Urinary bladder (tissue), 4 donors: Measurements from ENCODE around the gene ZNF518B. TPM values are rescaled to one million over a fixed set of nuclear protein-coding genes. Genes with fewer than 3 reads are reported as not detected.

Experiments
- DNase-seq: peaks from one replicate; pipeline ENCODE4 v3.0.0-alpha.2; 2015; ENCODE audit errors: extremely low spot score
- H3K27ac ChIP-seq: one replicate; pipeline ENCODE4 v1.5.1; 2013; ENCODE audit warnings: low read depth, mild to moderate bottlenecking, moderate library complexity
- H3K36me3 ChIP-seq: one replicate; pipeline ENCODE4 v1.6.1; 2013; ENCODE audit warnings: mild to moderate bottlenecking, moderate library complexity; ENCODE audit not compliant: insufficient read depth
- H3K4me1 ChIP-seq: one replicate; pipeline ENCODE4 v1.6.1; 2013; ENCODE audit warnings: mild to moderate bottlenecking, moderate library complexity; ENCODE audit not compliant: insufficient read depth
- H3K4me3 ChIP-seq: one replicate; pipeline ENCODE4 v1.5.1; 2013; ENCODE audit warnings: low read depth, low read length
- WGBS: extraction: QIAGEN DNeasy Blood & Tissue Kit; methylation state at CpG from one replicate; pipeline ENCODE4 v1.1.7; 2013; 5-methylcytosine and 5-hydroxymethylcytosine counted together
- polyA plus RNA-seq: library from polyadenylated mRNA; stranded (reverse); fragments of 200-250 nt; gene quantifications from one replicate; pipeline ENCODE4 v1.2.3, GENCODE V29; 2013
- total RNA-seq: library from RNA; depleted of rRNA; stranded (reverse); fragments of >200 nt; gene quantifications from one replicate; pipeline ENCODE4 v1.2.3, GENCODE V29; 2014
- donor health status: healthy with polysubstance abuse.
- donor health status: healthy.

The ZNF518B gene
- total and polyA plus RNA-seq, 2 donors: 14.4 to 50.4 TPM

DNA sequence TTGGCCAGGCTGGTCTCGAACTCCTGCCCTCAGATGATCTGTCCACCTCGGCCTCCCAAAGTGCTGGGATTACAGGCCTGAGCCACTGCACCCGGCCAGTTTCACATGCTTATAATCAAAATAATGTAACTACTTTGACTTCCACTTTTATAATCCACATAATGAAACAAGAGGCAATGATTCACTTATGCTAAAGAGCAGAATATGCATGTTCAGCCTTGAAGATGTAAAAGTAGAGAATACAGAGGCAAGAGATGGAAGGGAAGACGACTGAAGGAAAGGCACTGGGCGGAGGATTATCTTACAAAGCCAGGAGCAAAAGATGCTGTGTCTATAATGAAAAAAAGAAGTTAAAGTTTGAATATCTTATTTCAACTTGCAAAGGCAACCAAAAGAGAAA, 13.3 kb upstream of the ZNF518B start:
- WGBS: 83% methylated on average over 5 of the region's 5 CpGs
- DNase-seq: no peak
- Histone ChIP-seq H3K4me1 (no peaks in the 10 kb centered on the region), H3K4me3 (no peak overlapping the region), H3K36me3 (no peaks in the 10 kb centered on the region), H3K27ac (no peak overlapping the region)

DNA sequence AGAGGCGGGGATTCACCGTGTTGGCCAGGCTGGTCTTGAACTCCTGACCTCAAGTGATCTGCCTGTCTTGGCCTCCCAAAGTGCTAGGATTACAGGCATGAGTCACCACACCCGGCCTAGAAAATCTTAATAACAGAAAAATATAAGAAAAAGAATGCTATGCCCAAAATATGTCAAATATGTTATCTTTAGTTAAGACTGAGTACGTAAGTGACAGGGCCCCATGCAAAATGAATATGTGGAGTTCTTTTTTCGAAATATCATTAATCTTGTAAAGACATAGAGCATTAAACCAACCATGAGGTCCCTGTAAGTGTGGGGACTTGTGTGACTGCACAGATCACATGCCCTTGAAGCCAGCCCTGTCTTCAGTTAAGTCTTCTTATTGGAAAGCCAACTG, 8.9 kb upstream of the ZNF518B start:
- Histone ChIP-seq H3K27ac (no peak overlapping the region), H3K4me3 (no peak overlapping the region), H3K36me3 (no peaks in the 10 kb centered on the region), H3K4me1 (no peaks in the 10 kb centered on the region)
- DNase-seq: no peak
- WGBS: 88% methylated on average over 5 of the region's 5 CpGs

- Histone ChIP-seq H3K36me3 (no peaks in the 10 kb centered on the region), H3K27ac (no peak overlapping the region), H3K4me3 (no peak overlapping the region), H3K4me1 (no peaks in the 10 kb centered on the region)
- 88% methylated on average over 4 of the region's 4 CpGs for WGBS
- no peak for DNase-seq
Measured at GRCh38 chr4:10462876-10463275, 5.7 kb upstream of the ZNF518B start.

DNA sequence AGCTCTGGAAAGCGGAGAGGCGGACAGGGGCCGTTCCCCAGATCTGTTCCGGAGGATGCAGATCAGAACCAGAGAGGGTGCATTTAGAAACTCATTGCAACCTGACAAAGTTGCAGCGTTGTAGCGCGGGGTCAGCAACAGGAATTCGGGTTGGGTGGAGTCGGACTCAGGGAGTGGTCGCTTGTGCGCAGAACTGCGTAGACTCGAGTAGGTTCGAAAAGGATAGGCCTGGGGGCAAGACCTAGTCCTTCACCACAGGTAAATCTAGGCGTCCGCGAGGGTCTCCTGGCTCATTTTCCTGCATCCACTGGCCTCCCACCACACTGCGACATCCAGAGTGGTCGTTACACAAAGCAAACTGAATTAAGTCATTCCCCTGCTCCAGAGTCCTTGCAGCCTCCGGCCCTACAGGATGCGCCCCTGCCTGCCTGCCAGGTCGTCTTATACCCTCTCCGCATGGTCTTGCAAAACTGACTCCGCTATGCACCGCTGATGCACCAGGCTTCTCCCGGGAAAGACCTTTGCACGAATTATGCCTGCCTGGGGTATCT, 4.7 kb upstream of the ZNF518B start:
- Histone ChIP-seq H3K4me1 (no peaks in the 10 kb centered on the region), H3K4me3 (peak overlapping the region; percentile 8), H3K27ac (no peak overlapping the region), H3K36me3 (no peaks in the 10 kb centered on the region)
- WGBS: 41% methylated on average over 27 of the region's 27 CpGs
- no peak for DNase-seq

DNA sequence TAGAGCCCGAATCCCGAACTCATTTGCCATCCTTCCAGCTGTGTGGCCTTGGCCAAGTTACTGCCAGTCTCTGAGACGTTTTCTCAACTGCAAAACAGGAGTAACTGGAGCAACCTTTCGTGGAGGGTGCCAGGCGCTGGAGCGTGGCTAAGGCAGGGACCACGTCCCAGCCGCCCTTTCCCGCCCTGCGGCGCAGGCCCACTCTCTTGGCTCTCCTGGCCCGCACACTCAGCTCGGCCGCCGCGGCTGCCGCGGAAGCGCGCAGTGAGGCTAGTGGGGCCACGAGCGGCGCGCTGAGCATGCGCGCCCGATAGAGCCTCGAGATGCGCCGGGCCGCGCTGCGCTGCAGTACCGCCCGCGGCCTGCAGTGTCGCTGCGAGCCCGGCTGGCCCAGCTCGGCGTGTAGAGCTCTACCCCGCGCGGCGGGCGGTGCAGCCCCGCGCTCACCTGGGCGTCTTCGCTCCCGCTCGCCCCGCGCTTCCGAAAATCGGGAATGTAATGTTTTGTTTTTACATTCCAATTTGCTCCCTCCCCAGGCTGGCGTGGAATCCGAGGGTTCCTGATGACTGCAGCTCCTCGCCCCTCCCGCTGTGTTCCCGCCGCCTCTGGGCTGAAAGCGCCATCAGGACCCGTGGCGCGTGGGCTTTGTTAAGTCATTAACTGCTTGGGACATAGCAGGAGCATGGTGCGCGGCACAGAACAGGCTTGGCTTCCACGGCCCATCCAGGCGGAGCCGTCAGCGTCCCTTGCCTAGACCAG, 4.0 kb upstream of the ZNF518B start:
- Histone ChIP-seq H3K4me1 (no peaks in the 10 kb centered on the region), H3K4me3 (peak overlapping the region; percentile 8), H3K27ac (no peak overlapping the region), H3K36me3 (no peaks in the 10 kb centered on the region)
- 4% methylated on average over 72 of the region's 72 CpGs for WGBS
- no peak for DNase-seq

- no peak overlapping the region for H3K27ac ChIP-seq
- no peaks in the 10 kb centered on the region for H3K36me3 ChIP-seq
- 86% methylated on average over 11 of the region's 11 CpGs for WGBS
- no peak overlapping the region for H3K4me3 ChIP-seq
- DNase-seq: no peak
- no peaks in the 10 kb centered on the region for H3K4me1 ChIP-seq
Measured at GRCh38 chr4:10460313-10461047, 3.3 kb upstream of the ZNF518B start.

- DNase-seq: no peak
- Histone ChIP-seq H3K4me1 (no peaks in the 10 kb centered on the region), H3K36me3 (no peaks in the 10 kb centered on the region), H3K4me3 (no peak overlapping the region), H3K27ac (no peak overlapping the region)
- WGBS: 91% methylated on average over 8 of the region's 8 CpGs
Measured at GRCh38 chr4:10459305-10459704, 2.1 kb upstream of the ZNF518B start.

GRCh38 chr4:10458177-10458576, 951 bp upstream of the ZNF518B start:
- Histone ChIP-seq H3K27ac (no peak overlapping the region), H3K4me1 (no peaks in the 10 kb centered on the region), H3K36me3 (peaks cover 2% of the 10 kb centered on the region), H3K4me3 (no peak overlapping the region)
- WGBS: 72% methylated on average over 13 of the region's 13 CpGs
- no peak for DNase-seq

DNA sequence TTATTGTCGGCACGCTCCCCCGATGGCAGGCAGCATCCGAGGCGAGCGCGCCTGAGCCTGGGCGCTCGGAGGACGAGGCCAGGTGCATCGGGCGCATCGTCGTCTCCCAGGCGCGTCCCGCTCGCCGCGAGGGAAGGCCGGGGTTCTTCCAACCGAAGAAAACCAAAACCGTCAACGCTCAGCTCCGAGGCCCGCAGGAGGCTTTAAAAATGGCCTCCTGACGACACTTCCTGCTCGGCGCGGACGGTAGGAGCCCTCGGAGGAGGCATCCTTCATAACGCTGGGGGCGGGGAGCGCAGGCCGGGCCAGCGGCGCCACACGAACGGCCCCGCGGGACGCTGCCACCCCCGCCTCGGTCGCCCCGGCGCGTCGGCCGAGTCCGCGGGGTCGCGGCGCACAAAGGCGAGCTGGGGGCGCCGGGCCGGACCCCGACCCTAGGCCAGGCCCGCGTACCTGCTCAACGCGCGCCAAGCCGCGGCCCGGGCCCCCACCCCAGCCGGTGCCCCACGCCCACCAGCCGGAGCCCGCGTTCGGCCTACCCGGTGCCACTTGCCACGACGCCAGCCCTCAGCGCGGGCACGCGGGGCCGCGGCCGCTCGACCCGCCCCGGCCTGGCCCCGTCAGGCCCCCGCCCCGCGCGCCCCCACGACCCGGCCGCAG, 501 bp downstream of the ZNF518B start:
- 3% methylated on average over 96 of the region's 96 CpGs for WGBS
- Histone ChIP-seq H3K4me1 (no peaks in the 10 kb centered on the region), H3K4me3 (peak overlapping the region; percentile 88), H3K27ac (peak overlapping the region; percentile 40), H3K36me3 (peaks cover 2% of the 10 kb centered on the region)
- DNase-seq: no peak

DNA sequence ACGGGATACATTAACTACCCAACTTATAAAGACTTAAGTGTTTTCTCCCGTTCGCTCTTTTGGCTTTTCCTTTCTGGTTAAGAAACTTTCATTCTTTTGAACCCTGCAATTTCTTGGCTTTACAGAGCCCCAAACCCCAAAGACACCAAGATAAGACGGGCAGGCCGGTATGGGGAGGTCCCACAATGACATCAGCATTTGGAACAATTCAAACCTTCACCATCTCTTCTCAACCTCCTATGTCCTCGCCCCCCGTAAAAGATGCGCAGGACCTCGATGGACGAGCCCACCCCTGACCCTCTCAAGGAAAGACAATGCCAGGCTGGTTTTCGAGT, 999 bp downstream of the ZNF518B start:
- H3K27ac ChIP-seq: no peak overlapping the region
- 42% methylated on average over 11 of the region's 11 CpGs for WGBS
- DNase-seq: no peak
- H3K4me1 ChIP-seq: no peaks in the 10 kb centered on the region
- peak overlapping the region; percentile 88 for H3K4me3 ChIP-seq
- peaks cover 2% of the 10 kb centered on the region for H3K36me3 ChIP-seq

DNA sequence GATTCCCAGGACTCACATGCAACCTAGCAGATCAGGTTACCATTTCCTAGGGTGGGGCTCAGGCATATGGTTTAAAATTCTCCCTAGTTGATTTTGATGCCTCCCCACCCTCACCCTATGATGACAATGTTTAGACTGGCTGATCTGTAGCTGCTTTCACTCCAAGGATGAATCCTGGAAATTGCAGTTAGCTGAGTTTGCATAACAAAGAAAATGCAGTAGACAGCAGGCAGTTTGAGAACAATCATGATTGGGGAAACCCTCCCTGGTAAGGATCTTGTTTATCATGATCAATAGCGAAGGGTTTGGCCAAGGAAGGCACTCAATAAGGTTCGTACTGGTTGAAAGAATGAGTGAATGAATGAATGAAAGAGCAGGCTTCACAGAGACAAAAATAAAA, 2.1 kb downstream of the ZNF518B start:
- Histone ChIP-seq H3K4me1 (no peaks in the 10 kb centered on the region), H3K4me3 (no peak overlapping the region), H3K27ac (no peak overlapping the region), H3K36me3 (peaks cover 2% of the 10 kb centered on the region)
- WGBS: 89% methylated on average over 2 of the region's 2 CpGs
- DNase-seq: no peak

DNA sequence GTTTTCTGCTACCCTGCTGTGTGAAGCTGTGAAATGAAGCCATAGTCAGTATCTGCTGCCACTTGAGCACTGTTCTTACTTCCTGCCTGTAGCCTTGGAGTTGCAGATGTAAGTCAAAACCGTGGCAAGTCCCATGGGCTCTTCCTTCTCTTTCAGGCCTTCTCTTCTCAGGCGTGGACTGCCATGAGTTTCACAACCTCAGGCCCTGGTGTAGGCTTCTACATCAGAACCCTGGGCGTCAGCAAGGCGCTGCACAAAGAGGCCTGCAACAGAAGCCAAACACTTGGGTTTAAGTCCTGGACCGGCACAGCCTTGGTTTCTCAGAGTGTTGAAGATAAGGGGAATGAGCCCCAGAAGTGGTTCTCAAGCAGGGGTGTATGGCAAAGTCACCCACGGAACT, 2.5 kb downstream of the ZNF518B start:
- Histone ChIP-seq H3K4me1 (no peaks in the 10 kb centered on the region), H3K4me3 (no peak overlapping the region), H3K36me3 (peaks cover 2% of the 10 kb centered on the region), H3K27ac (no peak overlapping the region)
- no peak for DNase-seq
- 88% methylated on average over 6 of the region's 6 CpGs for WGBS

- peaks cover 2% of the 10 kb centered on the region for H3K36me3 ChIP-seq
- WGBS: 96% methylated on average over 1 of the region's 1 CpG
- no peak overlapping the region for H3K4me3 ChIP-seq
- no peaks in the 10 kb centered on the region for H3K4me1 ChIP-seq
- DNase-seq: no peak
- no peak overlapping the region for H3K27ac ChIP-seq
Measured at GRCh38 chr4:10454121-10454520, 3.1 kb downstream of the ZNF518B start.

- 53% methylated on average over 5 of the region's 5 CpGs for WGBS
- no peaks in the 10 kb centered on the region for H3K4me1 ChIP-seq
- no peak overlapping the region for H3K27ac ChIP-seq
- no peak overlapping the region for H3K4me3 ChIP-seq
- DNase-seq: no peak
- H3K36me3 ChIP-seq: peaks cover 2% of the 10 kb centered on the region
Measured at GRCh38 chr4:10448991-10449390, 8.2 kb downstream of the ZNF518B start.
